ENCODE results near the gene PRPSAP2.
"Not testable (repeated sequence)": the region's sequence is repeated elsewhere in the genome, so short reads cannot be mapped to it uniquely, and the experiment has no call there.

Gene PRPSAP2

GRCh38 chr17:18889658-18890057 lies 31.7 kb downstream of the PRPSAP2 start:
- no peak for DNase-seq (ENCODE audit: low read depth)

- DNase-seq (ENCODE audit: low read depth), result no peak
These were observed 33.6 kb downstream of the PRPSAP2 start for GRCh38 chr17:18891541-18891940.

GRCh38 chr17:18896146-18896545 lies 38.2 kb downstream of the PRPSAP2 start:
- DNase-seq (ENCODE audit: low read depth), result no peak

GRCh38 chr17:18896947-18897346 lies 39.0 kb downstream of the PRPSAP2 start:
- DNase-seq (ENCODE audit: low read depth), result no peak

DNA sequence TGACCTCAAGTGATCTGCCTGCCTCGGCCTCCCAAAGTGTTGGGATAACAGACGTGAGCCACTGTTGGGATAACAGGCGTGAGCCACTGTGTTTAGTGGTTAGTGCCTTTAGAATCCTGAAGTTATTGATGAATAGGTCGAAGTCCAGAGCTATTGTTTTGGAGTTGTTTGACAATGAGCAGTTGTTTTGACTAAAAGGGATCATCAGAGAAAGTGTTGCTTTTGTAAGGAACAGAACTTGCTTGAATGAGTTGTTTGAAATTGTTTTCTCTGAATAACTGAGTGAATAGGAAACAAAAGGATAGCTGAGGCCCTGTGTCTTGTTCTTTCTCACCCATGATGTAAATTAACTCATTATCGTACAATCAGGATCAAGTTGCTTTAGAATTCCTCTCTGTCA lies 46.6 kb downstream of the PRPSAP2 start:
- no peak for DNase-seq (ENCODE audit: low read depth)

- DNase-seq (ENCODE audit: low read depth), result no peak
These were observed 47.3 kb downstream of the PRPSAP2 start for GRCh38 chr17:18905226-18905625.

DNA sequence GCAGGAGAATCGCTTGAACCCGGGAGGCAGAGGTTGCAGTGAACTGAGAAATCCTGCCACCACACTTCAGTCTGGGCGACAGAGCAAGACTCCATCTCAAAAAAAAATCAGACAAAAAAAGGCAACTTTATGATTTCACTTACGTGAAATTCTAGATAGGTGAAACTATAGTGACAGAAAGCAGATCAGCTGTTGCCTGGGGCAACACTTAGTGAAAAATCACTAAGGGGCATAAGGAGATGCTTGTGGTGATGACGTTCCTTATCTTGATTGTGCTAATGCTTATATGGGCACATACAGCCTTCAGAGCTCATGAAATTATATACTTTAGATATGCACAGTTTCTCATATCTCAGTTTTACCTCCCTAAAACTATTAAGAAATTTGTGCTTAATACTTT lies 52.4 kb downstream of the PRPSAP2 start:
- DNase-seq (ENCODE audit: low read depth), result no peak

GRCh38 chr17:18910881-18911280 lies 53.0 kb downstream of the PRPSAP2 start:
- no peak for DNase-seq (ENCODE audit: low read depth)

DNA sequence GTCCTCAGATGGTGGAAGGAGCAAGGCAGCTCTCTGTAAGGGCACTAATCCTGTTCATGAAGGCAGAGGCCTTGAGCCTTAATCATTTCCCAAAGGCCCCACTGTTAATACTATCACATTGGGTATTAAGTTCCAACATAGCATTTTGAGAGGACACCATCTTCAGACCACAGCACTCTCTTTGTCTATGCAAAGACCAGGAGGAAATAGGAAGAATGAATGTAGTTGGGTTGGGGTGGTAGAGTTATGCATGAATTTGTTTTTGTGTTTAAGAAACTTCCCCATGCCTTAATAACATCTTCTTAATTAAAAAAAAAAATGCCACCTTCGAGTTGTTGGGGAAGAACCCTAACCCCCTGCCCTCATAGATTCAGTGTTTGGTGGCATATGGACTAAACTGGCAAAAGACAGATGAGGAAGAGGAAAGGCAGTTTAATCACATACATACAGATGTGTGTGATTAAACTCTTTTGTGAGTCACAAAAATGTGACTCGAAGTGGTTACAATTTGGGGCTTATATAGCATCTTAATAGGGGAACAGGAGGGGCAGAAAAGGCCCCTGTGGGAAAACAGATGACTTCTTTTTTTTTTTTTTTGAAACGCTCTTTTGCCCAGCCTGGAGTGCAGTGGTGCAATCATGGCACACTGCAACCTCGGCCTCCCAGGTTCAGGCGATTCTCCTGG lies 59.0 kb downstream of the PRPSAP2 start:
- DNase-seq (ENCODE audit: low read depth), result peak; percentile 20

- no peak for DNase-seq (ENCODE audit: low read depth)
These were observed 59.6 kb downstream of the PRPSAP2 start for GRCh38 chr17:18917506-18918032.

DNA sequence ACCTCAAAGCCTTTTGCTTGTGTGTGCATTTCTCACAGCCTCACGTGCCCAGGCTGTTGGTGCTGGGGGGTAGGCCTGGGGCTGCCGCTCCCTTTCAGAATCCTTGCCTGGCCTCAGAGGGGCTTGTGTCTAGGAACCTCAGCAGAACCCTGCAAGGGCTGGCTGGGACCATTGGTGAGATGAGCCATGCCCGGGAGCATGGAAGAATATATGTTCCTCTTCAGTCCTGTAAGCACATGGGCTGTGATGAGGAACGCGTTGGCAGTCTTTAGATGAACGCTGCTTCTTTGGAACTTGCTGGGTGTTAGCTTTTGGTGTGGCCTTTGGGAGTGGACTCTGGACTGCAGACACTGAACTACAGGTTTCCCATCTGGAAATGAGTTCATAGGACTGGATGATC lies 62.0 kb downstream of the PRPSAP2 start:
- no peak for DNase-seq (ENCODE audit: low read depth)

- peak; percentile 1 for DNase-seq (ENCODE audit: low read depth)
These were observed 63.0 kb downstream of the PRPSAP2 start for GRCh38 chr17:18920911-18921441.

- DNase-seq (ENCODE audit: low read depth), result no peak
These were observed 63.6 kb downstream of the PRPSAP2 start for GRCh38 chr17:18921485-18921884.

DNA sequence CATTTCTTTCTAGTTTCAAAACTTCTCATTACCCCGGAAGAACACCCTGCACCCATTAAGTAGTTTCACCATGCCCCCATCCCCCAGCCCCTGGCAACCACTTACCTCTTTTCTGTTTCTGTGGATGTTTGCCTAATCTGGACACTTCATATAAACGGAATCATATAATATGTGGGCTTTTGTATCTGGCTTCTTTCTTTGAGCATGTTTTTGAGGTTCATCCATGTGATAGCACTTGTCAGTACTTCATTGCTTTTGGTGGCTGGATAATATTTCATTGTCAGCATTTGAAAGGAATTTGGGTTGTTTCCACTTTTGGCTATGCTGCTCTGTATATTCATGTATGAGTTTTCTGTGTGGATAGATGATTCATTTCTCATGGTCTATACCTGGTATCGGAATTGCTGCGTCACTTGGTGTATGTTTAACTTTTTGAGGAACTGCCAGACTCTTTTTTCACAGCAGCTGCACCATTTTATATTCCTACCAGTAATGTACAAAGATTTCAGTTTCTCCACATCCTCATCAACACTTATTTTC lies 64.1 kb downstream of the PRPSAP2 start:
- no peak for DNase-seq (ENCODE audit: low read depth)

DNA sequence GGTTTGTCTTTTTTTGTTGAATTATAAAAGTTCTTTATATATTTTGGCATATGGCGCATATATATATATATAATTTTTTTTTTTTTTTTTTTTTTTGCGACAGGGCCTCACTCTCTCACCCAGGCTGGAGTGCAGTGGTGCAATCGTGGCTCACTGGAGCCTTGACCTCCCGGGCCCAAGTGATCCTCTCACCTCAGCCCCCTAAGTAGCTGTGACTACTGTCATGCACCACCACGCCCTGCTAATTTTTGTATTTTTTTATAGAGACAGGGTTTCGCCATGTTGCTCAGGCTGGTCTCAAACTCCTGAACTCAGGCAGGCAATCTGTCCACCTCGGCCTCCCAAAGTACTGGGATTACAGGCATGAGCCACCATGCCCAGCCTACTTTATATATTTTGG lies 64.7 kb downstream of the PRPSAP2 start:
- DNase-seq (ENCODE audit: low read depth), result not testable (repeated sequence)

- no peak for DNase-seq (ENCODE audit: low read depth)
These were observed 67.3 kb downstream of the PRPSAP2 start for GRCh38 chr17:18925187-18925586.

- no peak for DNase-seq (ENCODE audit: low read depth)
These were observed 70.7 kb downstream of the PRPSAP2 start for GRCh38 chr17:18928628-18929125.

GRCh38 chr17:18932360-18933055 lies 74.6 kb downstream of the PRPSAP2 start:
- DNase-seq (ENCODE audit: low read depth), result no peak

GRCh38 chr17:18933102-18934058 lies 75.4 kb downstream of the PRPSAP2 start:
- no peak for DNase-seq (ENCODE audit: low read depth)

GRCh38 chr17:18937981-18938691 lies 80.2 kb downstream of the PRPSAP2 start:
- DNase-seq (ENCODE audit: low read depth), result no peak

GRCh38 chr17:18938692-18939023 lies 80.7 kb downstream of the PRPSAP2 start:
- no peak for DNase-seq (ENCODE audit: low read depth)

All from GM04503 (cell line).